NCI-H1105 treated with DMSO at 0.1 percent for 48 hours (cell line): ENCODE data around the gene MELTF.

ENCODE experiments used
- DNase-seq: peaks from one replicate; lab custom pipeline; 2025; lab: John Stamatoyannopoulos, UW

MELTF gene

GRCh38 chr3:196994056-196994455, 35.6 kb downstream of the MELTF start:
- no peak for DNase-seq

GRCh38 chr3:196992461-196993065, 37.1 kb downstream of the MELTF start:
- no peak for DNase-seq

- DNase-seq, result no peak
These were observed 37.8 kb downstream of the MELTF start for GRCh38 chr3:196991581-196992460.

GRCh38 chr3:196990601-196991007, 39.0 kb downstream of the MELTF start:
- DNase-seq, result no peak

GRCh38 chr3:196989721-196990262, 39.8 kb downstream of the MELTF start:
- no peak for DNase-seq

GRCh38 chr3:196988241-196989029, 41.2 kb downstream of the MELTF start:
- no peak for DNase-seq

GRCh38 chr3:196987022-196987421, 42.6 kb downstream of the MELTF start:
- no peak for DNase-seq

- DNase-seq, result no peak
These were observed 43.4 kb downstream of the MELTF start for GRCh38 chr3:196985954-196986885.

GRCh38 chr3:196985298-196985697, 44.3 kb downstream of the MELTF start:
- no peak for DNase-seq

GRCh38 chr3:196983186-196983585, 46.4 kb downstream of the MELTF start:
- no peak for DNase-seq

- no peak for DNase-seq
These were observed 48.0 kb downstream of the MELTF start for GRCh38 chr3:196981657-196982056.

- no peak for DNase-seq
These were observed 50.1 kb downstream of the MELTF start for GRCh38 chr3:196979545-196979944.

- DNase-seq, result no peak
These were observed 52.7 kb downstream of the MELTF start for GRCh38 chr3:196976941-196977340.

- DNase-seq, result no peak
These were observed 54.3 kb downstream of the MELTF start for GRCh38 chr3:196975349-196975748.

GRCh38 chr3:196974661-196975060, 55.0 kb downstream of the MELTF start:
- DNase-seq, result no peak

GRCh38 chr3:196971094-196971698, 58.4 kb downstream of the MELTF start:
- no peak for DNase-seq

GRCh38 chr3:196970547-196971093, 59.0 kb downstream of the MELTF start:
- no peak for DNase-seq

- DNase-seq, result peak; percentile 61
These were observed 59.7 kb downstream of the MELTF start for GRCh38 chr3:196969660-196970546.

GRCh38 chr3:196969134-196969659, 60.4 kb downstream of the MELTF start:
- peak; percentile 12 for DNase-seq
